GM21390 (cell line): Measurements from ENCODE around the gene ARMC3.
A peak's percentile ranks its signal among the peaks of the same experiment; 100 is the strongest.
"Not testable (repeated sequence)": the region's sequence is repeated elsewhere in the genome, so short reads cannot be mapped to it uniquely, and the experiment has no call there.

ENCODE experiments used
- ATAC-seq: cut with Tn5 transposase; IDR thresholded peaks from one replicate; pipeline ENCODE4 v1.9.1; 2021; ENCODE audit not compliant: unreplicated experiment

Gene ARMC3

DNA sequence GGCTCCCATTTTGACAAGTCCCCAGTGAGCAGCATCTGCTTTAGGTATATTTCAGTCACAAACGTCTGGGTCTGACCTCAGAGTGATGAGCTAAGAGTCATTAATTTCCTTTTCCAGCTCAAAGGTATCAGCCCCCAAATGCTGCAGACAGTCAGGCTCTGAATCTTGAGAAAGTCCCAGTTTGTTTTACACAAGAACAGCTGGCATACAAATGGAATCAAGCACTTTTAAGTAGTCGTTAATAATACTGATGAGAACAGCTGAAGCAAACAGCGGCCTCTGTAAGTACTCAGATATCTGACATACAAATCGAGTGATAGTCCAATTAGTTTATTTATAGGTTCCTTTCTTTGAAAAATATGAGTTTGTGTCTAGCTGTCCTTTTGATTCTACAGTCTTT, 118.2 kb downstream of the ARMC3 start:
- no peak for ATAC-seq

DNA sequence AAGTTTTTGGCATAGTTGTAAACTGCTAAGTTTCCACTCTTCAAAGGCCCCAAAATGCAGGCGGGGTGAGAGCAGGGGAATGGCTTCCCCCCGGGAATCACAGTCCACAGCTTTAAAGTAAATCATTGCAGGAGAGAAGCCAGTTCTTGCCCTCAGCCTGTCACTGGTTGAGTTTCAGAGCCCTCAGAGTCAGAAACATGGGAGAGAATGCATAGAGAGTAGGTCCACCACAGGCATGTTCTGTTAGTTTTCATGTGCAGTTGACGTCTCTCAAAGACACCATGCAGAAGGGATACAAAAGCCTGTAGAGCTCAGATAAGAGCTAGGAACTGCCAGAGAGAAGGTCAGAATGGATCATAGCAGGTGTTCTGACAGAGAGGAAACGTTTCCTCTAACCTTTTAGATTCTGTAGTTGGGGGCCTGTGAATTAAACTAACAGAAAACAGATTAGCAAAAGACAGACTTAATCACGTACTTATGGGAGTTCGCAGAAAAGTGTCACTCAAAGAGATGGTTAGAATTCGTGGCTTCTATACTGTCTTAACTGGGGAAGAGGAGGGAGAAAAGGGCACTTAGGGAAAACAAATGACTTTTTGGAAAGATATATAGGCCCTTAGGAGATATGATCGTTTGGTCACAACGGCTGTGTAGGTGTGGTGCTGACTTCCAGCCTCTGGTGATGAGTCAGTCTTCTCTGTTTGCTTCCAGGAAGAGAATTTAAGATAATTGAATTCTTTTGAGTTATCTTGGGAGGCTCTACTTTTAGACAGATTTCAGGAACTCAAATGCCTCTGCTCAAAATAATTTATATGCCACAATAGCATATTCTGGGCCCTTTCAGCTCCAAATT, 119.6 kb downstream of the ARMC3 start:
- ATAC-seq = no peak

DNA sequence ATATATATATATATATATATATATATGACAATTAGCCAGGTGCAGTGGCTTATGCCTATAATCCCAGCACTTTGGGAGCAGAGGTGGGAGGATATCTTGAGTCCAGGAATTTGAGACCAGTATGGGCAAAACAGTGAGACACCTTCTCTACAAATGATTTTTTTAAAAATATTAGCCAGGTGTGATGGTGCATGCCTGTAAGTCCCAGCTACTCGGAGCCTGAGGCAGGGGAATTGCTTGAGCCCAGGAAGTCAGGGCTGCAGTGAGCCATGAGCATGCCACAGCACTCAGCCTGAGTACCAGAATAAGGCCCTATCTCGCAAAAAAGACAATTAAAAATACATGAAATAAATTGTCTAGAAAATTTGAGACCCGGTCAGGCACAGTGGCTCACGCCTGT, 120.3 kb downstream of the ARMC3 start:
- no peak for ATAC-seq

DNA sequence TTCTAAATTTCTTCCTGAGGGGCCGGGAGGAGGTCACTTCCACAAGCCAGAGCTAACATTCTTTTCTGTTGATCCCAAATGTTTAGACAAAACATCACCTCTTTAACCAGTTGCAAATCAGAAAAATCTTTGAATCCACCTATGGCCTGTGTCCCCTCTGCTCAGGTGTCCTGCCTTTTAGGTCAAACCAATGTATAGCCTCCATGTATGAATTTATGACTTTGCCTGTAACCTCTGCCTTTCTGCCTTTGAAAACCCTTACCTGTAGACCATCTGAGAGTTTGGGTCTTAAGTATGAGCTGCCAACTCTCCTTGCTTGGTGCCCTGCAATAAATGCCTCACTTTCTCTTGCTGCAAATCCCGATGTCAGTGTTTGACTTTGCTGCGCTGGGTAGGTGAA, 123.4 kb downstream of the ARMC3 start:
- no peak for ATAC-seq

DNA sequence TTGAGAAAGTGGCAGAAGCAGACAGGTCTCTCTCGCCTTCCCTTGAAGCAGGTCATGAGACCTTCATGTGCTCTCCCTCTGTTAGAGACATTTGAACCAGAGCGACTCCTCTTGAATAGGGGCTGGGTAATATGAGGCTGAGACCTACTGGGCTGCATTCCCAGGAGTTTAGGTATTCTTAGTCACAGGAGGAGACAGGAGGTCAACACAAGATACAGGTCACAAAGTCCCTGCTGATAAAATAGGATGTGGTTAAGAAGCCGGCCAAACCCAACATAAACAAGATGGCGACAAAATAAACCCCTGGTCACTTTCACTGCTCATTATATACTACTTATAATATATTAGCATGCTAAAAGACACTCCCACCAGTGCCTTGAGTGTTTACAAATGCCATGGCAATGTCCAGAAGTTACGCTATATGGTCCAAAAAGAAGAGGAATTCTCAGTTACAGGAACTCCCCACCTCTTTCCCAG, 124.0 kb downstream of the ARMC3 start:
- no peak for ATAC-seq

DNA sequence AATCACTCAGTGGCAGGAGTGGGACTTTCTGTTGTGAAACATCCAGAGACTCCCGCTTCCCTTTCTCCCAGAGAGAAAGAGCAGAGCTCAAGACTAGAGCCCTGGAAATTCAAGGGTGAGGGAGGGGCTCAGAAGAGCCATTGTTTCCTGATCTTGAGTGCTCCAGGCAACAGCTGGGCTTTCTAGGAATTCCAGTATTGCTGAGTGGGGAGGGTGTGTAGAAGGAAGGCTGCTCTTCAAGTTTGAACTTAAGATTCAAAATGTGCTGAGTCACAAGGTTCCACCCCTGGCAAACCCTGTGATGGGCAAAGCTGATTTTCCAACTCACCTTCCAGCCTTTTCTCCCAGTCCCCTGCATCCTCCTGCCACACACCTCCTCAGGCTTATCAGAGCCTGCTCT, 125.2 kb downstream of the ARMC3 start:
- no peak for ATAC-seq

DNA sequence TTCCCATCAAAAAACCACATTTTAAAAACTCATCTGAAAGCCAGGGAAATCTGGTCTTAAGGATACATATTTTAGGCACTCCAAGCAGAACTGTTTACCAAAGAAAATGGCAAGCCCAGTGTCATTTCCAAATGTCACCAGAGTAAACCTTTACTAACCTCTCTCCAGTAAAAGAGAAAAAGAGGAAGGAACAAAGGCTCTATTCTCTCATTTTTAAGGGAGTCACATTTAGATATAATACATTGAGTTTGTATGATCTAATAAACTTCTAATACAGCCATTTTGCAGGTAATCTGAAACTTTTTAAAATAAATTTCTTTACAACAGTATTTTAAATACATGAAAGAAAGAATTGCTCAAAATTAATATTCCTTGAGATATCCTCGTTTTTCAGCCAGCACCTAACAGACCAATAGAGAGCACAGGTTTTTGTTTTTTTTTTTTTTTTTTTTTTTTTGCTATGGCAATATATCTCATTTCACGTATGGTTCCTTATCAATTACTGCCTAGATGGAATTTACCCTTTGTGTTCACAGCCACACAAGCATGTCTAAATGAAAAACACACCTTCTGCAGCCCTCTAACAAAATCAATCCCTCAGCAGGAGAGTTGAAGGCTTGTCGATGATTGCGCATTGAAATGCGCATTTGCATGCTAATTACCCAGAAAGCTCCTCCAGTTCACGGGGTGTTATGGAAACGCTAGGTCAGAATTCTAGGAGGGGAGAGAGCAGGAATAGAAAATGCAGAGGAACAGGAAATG, 127.8 kb downstream of the ARMC3 start:
- ATAC-seq = no peak

DNA sequence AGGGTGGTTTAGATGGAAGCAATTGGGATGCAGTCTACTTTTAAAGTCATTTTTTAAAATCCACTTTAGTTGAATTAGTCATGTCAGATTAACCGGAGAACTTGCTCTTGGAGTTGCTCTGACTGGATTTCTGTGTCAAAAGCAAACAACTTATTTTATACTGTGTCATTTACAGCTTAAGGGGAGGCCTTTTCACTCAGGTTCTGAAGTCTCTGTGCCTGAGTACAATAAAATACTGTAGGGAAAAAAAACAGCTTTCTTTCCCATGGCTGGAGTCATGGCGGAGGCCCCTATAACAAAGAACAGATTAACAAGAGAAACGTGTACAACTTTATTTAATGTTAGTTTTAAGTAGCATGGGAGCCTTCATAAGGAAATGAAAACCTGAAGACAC, 128.3 kb downstream of the ARMC3 start:
- ATAC-seq = no peak

DNA sequence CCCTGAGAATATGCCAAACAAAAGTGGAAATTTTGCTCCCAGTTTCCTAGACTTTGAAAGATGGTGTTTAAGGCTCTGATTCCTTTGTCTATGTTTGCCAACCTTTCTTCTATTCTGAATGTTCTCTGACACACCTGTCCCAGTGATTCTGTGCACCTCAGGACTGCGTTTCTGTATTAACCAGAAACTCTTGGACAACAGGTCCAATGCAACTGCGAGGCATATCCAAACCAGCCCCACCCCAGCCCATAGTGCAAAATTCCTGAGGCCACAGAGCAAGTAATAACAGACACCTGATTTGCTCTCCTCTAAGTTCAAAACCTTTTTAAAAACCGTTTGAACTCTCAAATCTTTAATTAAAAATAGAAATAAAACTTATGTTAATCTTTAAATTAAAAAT, 130.5 kb downstream of the ARMC3 start:
- no peak for ATAC-seq

DNA sequence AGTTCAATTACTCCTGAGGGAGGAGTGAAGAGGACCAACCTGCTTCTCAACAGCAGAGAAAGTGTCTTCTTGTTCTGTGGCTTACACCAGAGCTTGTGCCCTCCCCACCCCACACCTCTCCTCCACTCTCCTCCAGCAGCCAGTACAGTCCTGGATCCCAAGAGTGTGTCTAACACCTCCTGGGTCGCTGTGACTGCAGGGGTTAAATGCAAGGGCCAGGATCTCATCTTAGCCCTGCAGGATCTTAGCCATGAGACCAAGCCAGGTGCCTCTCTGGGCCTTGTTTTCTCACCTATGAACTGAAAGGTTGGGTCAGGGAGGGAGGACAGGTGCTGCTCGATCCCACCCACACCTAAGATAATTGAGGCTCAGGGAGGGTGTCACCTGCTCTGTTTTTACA, 133.1 kb downstream of the ARMC3 start:
- ATAC-seq = no peak

DNA sequence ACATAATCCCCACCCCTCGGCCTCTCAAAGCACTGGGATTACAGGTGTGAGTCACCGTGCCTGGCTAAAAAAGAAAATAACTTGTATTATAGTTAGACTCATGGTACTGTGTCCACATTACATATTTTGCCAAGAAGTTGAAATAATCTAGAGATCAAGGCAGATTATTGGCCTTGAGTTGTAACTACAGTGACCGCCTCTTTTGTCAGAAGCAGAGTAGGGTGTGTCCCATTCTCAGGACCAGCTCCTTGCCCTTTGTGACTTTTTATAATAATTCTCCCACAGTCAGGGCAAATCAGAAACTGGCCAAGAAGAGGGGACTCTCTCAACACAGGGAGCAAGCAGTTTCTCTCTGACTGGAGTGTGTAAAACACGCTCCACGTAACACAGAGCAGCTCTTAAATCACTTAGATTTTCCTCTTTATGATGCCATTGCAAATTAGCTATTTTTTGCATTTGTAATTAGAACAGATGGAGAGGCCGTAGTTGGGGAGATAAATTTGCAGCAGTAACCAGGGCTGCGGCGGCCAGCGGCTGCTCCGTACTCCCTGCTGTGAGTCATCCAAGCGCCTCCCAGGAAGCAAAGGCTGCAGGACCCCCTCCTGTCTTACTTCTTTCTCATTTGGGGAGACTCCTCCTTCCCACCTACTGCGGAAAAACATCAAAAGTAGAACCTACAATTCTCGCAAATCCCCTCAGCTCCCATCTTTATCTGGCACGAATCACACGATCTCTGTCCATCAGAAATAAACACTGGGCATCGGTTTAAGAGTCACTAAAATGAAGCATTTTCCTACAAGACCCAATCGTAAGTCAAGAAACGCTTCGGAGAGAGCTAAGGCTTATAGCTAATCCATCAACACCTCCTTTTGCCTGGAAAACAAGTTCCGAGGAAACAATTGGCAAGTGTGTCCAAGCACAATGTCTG, 135.5 kb downstream of the ARMC3 start:
- no peak for ATAC-seq

DNA sequence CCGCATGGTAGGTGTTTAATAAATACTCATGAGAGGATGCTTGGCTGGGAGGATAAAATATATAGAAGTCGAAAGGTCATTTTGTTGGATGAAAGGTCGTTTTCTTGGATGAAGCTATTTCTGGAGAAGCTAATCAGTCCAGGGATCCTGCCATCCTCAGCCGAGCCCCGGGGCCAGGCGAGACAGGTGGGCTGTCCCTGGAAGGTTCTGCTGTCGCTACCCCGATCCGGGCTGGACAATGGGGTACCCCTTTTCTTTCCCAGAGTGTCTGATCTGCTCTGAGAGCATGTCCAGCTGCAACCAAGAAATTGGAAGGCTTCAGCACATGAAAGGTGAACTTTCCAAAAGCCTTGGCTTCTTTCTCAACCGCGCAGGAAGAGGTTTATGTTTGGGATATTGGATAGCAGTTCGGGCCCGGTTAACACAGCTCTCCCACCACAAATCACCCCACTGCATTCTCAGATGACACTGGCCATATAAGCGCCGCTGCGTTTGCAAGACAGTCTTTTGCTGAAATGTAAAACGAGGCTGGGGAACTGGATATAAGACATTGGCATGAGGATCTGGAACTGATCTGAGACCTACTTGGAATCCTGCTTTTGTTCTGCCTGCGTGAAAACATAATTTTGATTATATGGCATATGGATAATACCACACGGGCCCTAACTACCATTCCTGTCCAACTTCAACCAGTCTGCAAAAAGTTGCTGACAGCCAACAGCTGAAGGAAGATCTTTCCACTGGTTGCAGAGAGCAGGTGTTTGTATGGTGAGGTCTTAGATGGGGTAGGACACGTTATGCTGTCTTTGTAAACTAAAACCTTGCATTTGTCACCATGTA, 136.3 kb downstream of the ARMC3 start:
- ATAC-seq = no peak

DNA sequence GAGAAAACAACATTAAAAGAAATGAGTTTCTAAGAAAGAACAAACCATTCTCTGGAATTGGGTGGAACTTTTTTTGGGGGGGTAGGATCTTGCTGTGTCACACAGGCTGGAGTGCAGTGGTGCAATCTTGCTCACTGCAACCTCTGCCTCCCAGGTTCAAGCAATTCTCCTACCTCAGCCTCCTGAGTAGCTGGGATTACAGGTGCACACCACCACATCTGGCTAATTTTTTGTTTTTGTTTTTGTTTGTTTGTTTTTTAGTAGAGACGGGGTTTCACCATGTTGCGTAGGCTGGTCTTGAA, 136.9 kb downstream of the ARMC3 start:
- ATAC-seq = not testable (repeated sequence)

DNA sequence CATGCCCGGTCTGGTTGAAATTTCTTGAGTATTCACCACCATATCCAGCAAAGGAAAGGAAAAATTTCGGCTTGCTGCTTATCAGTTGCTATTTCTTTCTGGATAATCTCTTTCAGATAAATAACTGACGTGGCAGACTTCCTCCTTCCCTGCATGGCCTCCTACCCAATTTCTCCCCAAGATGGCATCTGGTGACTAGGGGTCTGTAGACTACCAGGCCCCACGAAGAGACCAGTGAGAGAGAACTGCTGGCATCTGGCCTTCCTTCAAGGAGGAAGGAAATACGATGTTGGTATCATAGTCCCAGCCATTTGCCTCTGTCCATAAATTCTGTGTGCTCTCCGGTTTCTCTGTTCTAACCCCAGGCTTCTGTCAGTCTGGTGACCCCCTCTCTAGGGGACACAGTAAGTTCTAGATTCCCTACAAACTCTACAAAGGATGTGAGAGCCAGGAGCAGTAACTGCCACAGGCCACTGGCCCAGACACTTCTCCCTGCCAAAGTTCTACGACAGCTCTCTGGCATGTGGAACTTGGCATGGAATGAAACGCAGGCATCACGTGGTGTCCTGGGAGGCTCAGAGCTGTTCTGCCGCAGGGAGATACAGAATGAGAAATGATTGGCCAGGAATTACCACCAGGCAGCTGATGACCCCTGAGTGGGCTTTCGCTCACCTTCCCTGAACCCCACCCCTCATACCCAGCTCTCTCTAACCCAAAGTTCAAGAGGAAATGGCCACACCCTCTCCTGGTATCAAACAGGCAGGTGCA, 137.5 kb downstream of the ARMC3 start:
- no peak for ATAC-seq

DNA sequence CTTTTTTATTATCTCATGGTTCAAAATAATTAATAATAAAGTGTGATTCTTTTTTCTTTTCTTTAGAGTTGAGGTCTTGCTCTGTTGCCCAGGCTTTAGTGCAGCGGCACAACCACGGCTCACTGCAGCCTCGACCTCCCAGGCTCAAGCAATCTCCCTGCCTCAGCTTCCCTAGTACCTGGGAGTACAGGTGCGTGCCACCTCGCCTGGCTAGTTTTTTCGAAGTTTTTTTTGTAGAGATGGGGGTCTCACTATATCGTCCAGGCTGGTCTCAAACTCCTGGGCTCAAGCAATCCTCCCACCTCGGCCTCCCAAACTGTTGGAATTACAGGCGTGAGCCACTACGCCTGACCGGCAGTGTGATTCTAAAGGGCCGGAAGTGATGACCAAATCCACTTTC, 139.5 kb downstream of the ARMC3 start:
- ATAC-seq = no peak

DNA sequence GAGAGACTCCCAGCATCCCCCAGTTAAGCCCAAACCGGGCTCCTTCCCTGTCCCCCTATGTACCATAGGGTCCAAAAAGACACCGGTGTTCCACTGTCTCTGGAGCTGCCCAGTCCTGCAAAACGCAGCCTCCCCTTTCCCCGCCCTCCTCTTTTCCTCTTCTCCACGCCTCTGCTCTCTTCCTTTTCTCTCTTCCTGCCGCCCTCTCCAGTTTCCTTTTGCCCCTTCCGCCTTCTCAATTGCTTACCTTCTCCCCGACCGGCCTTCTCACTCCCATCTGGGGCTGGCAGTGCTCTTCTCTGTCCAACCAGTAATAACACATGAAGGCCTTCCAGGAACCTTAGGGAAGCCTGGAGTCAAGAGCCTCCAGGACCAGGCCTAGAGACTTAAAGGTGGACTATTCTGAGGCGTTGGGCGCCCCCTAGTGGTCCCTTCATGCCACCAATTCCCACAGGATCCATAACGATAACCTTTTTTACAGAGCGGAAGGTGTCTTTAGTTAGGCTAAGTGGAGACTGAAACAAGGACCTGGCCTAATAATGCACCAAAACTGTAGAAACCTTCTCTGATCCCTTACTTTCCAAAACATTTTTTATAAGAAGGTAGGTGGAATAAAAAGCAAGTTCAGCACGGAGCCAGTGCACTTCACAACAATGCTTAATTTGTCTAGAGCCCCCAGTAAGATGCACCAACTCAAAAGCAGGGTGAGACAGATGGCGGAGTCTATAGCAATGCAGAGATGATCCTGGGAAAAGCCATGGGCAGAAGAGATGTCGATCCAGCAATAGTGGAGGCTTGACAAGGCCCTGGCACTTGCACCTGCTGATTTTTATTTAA, 140.3 kb downstream of the ARMC3 start:
- peak; percentile 62 for ATAC-seq

DNA sequence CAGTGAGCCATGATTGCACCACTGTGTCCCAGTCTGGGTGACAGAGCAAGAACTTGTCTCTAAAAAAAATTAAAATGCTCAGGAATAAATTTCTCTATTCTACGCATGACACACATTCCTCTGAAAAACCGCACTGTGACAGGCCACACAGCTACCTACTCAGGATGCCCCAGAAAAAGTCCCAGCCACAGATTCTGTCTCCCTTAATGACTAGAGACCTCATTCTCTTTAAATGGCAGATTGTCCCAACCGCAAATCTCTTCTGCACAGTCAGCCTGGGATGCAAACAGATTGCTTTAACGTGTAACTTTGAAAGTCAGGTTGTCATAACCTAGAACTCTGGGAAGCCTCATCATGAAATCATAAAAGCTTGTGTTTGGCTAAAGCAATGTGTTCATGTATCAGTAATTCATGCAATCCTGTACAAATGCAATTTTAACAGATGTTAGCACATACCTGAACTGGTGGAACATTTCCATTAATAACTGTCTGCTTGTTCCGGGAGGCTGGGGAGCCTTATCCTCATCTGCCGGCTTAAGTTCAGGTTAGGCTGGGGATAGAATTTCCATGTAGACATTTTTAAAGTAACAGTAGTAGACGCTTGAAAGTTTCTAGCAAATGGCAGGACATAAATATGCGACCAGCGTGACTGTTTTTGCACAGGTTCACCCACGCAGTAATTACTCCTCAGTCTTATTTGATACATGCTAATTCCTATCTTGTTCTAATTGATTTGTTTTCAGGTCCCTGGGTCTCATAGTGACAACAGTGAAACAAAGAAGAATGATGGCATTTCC, 141.4 kb downstream of the ARMC3 start:
- ATAC-seq = no peak
